Measurements from ENCODE around the gene ATRIP.
A peak's percentile ranks its signal among the peaks of the same experiment; 100 is the strongest.
"Not testable (repeated sequence)": the region's sequence is repeated elsewhere in the genome, so short reads cannot be mapped to it uniquely, and the experiment has no call there.

ATRIP gene

GRCh38 chr3:48460517-48460902 lies 14.0 kb downstream of the ATRIP start:
- no peak for DNase-seq (ENCODE audit: low read depth)
- H3K4me3 ChIP-seq (ENCODE audit: low read depth, low read length), result no peak overlapping the region
- TF ChIP-seq MYC (IDR thresholded peaks at IDR 0.05; ENCODE audit: low read depth, low read length), result no peak
- TF ChIP-seq POLR2A (IDR thresholded peaks at IDR 0.05; ENCODE audit: extremely low read depth, insufficient read length), result no peak
- no peak for TF ChIP-seq MAX (IDR thresholded peaks at IDR 0.05; ENCODE audit: low read depth, low read length)
- TF ChIP-seq CTCF (IDR thresholded peaks at IDR 0.05; ENCODE audit: low read depth, low read length), result no peak

GRCh38 chr3:48461767-48462166 lies 15.2 kb downstream of the ATRIP start:
- DNase-seq (ENCODE audit: low read depth); H3K4me3 ChIP-seq (ENCODE audit: low read depth, low read length): not testable (repeated sequence)

GRCh38 chr3:48463703-48464102 lies 17.2 kb downstream of the ATRIP start:
- no peak for DNase-seq (ENCODE audit: low read depth)
- TF ChIP-seq POLR2A (IDR thresholded peaks at IDR 0.05; ENCODE audit: extremely low read depth, insufficient read length) (no peak), MYC (IDR thresholded peaks at IDR 0.05; ENCODE audit: low read depth, low read length) (no peak), CTCF (IDR thresholded peaks at IDR 0.05; ENCODE audit: low read depth, low read length) (no peak), MAX (IDR thresholded peaks at IDR 0.05; ENCODE audit: low read depth, low read length) (no peak)
- no peak overlapping the region for H3K4me3 ChIP-seq (ENCODE audit: low read depth, low read length)

GRCh38 chr3:48464713-48465221 lies 18.2 kb downstream of the ATRIP start:
- TF ChIP-seq POLR2A (IDR thresholded peaks at IDR 0.05; ENCODE audit: extremely low read depth, insufficient read length), result no peak
- no peak for TF ChIP-seq CTCF (IDR thresholded peaks at IDR 0.05; ENCODE audit: low read depth, low read length)
- no peak for TF ChIP-seq MYC (IDR thresholded peaks at IDR 0.05; ENCODE audit: low read depth, low read length)
- TF ChIP-seq MAX (IDR thresholded peaks at IDR 0.05; ENCODE audit: low read depth, low read length), result no peak
- no peak overlapping the region for H3K4me3 ChIP-seq (ENCODE audit: low read depth, low read length)
- DNase-seq (ENCODE audit: low read depth), result no peak

- no peak for TF ChIP-seq MAX (IDR thresholded peaks at IDR 0.05; ENCODE audit: low read depth, low read length)
- no peak overlapping the region for H3K4me3 ChIP-seq (ENCODE audit: low read depth, low read length)
- DNase-seq (ENCODE audit: low read depth), result no peak
These were observed 18.6 kb downstream of the ATRIP start for GRCh38 chr3:48465237-48465530.

- peak; percentile 90 for DNase-seq (ENCODE audit: low read depth)
- TF ChIP-seq MYC (IDR thresholded peaks at IDR 0.05; ENCODE audit: low read depth, low read length) (no peak), CTCF (IDR thresholded peaks at IDR 0.05; ENCODE audit: low read depth, low read length) (peak; percentile 33), MAX (IDR thresholded peaks at IDR 0.05; ENCODE audit: low read depth, low read length) (peak; percentile 34; the same call in 1 of the 2 replicates), POLR2A (IDR thresholded peaks at IDR 0.05; ENCODE audit: extremely low read depth, insufficient read length) (no peak)
- peak overlapping the region; percentile 69 for H3K4me3 ChIP-seq (ENCODE audit: low read depth, low read length)
These were observed 19.2 kb downstream of the ATRIP start for GRCh38 chr3:48465531-48466378.

All from NB4 (cell line).